Activated CD8-positive, alpha-beta T cell treated with anti-CD3 and anti-CD28 coated beads for 36 hours (primary cell): ENCODE results near the gene CFAP97. TPM values are rescaled to one million over a fixed set of nuclear protein-coding genes. Genes with fewer than 3 reads are reported as not detected.

Experiments used
- ATAC-seq: fragments of 200-7000 bp; cut with Tn5 transposase; one replicate; pipeline ENCODE4 v1.10.0; 2021; ENCODE audit warnings: mild to moderate bottlenecking, moderate library complexity
- CTCF ChIA-PET: fragments of 350-600 bp; sonication (Branson Sonifier 250); formaldehyde crosslinking; loops from one replicate; lab custom pipeline; 2021; ENCODE audit warnings: antibody characterized with exemption; lab: Charles Lee
- POLR2A ChIA-PET: fragments of 350-600 bp; sonication (Branson Sonifier 250); formaldehyde crosslinking; loops from one replicate; lab custom pipeline; 2021; ENCODE audit warnings: antibody characterized with exemption; lab: Charles Lee
- DNase-seq: peaks from one replicate; pipeline ENCODE4 v3.0.0-alpha.2; 2020
- H3K27ac Mint-ChIP-seq: one replicate; pipeline ENCODE4 v1.8.0; 2021; ENCODE audit warnings: mild to moderate bottlenecking, mixed read lengths
- H3K27me3 Mint-ChIP-seq: one replicate; pipeline ENCODE4 v1.8.0; 2021; ENCODE audit warnings: mixed read lengths
- H3K36me3 Mint-ChIP-seq: one replicate; pipeline ENCODE4 v1.8.0; 2021; ENCODE audit warnings: low read depth, mixed read lengths
- H3K4me1 Mint-ChIP-seq: one replicate; pipeline ENCODE4 v1.8.0; 2021; ENCODE audit warnings: low read depth, mixed read lengths
- H3K4me3 Mint-ChIP-seq: one replicate; pipeline ENCODE4 v1.8.0; 2021; ENCODE audit warnings: mild to moderate bottlenecking, moderate library complexity, mixed read lengths
- H3K9me3 Mint-ChIP-seq: one replicate; pipeline ENCODE4 v1.8.0; 2021; ENCODE audit warnings: mixed read lengths
- intact Hi-C: fragments of 100-400 bp; cut with micrococcal nuclease; formaldehyde crosslinking; loops from one replicate; pipeline ENCODE4 v1.10.0; 2022
- total RNA-seq, 2 experiments: library from RNA; stranded (reverse); gene quantifications; one replicate each; pipeline ENCODE4 v1.2.3, GENCODE V29; 2021
- TF ChIP-seq, protein P1 (sequence below): fragments of 200-600 bp; IDR thresholded peaks from one replicate; pipeline ENCODE4 v1.8.0; 2022; ENCODE audit warnings: antibody characterized with exemption, mild to moderate bottlenecking

Gene CFAP97
- total RNA-seq, 2 experiments from 2014 or later = 48.5 to 50.3 TPM

GRCh38 chr4:185138161-185138560 is 65.6 kb downstream of the CFAP97 start:
- CTCF ChIA-PET = no interaction called here
- intact Hi-C loops = loop anchor here (10.0 kb wide), 1 partner anchor 133 kb away; no protein-coding TSS in a partner anchor
- H3K9me3 Mint-ChIP-seq = no peaks in the 10 kb centered on the region
- no peaks in the 10 kb centered on the region for H3K36me3 Mint-ChIP-seq
- H3K27me3 Mint-ChIP-seq = peaks cover 3% of the 10 kb centered on the region
- no peak overlapping the region for H3K4me3 Mint-ChIP-seq
- TF ChIP-seq, protein P1, sequence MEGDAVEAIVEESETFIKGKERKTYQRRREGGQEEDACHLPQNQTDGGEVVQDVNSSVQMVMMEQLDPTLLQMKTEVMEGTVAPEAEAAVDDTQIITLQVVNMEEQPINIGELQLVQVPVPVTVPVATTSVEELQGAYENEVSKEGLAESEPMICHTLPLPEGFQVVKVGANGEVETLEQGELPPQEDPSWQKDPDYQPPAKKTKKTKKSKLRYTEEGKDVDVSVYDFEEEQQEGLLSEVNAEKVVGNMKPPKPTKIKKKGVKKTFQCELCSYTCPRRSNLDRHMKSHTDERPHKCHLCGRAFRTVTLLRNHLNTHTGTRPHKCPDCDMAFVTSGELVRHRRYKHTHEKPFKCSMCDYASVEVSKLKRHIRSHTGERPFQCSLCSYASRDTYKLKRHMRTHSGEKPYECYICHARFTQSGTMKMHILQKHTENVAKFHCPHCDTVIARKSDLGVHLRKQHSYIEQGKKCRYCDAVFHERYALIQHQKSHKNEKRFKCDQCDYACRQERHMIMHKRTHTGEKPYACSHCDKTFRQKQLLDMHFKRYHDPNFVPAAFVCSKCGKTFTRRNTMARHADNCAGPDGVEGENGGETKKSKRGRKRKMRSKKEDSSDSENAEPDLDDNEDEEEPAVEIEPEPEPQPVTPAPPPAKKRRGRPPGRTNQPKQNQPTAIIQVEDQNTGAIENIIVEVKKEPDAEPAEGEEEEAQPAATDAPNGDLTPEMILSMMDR = no peak
- DNase-seq (no peak), ATAC-seq (no peak)
- peaks cover 5% of the 10 kb centered on the region for H3K4me1 Mint-ChIP-seq
- POLR2A ChIA-PET = no interaction called here
- no peak overlapping the region for H3K27ac Mint-ChIP-seq

GRCh38 chr4:185137233-185137925 is 66.4 kb downstream of the CFAP97 start:
- Mint-ChIP-seq H3K27me3 (peaks cover 3% of the 10 kb centered on the region), H3K27ac (no peak overlapping the region), H3K4me3 (no peak overlapping the region), H3K9me3 (no peaks in the 10 kb centered on the region), H3K36me3 (no peaks in the 10 kb centered on the region), H3K4me1 (peaks cover 2% of the 10 kb centered on the region)
- no peak for DNase-seq
- intact Hi-C loops = loop anchor here (10.0 kb wide), 1 partner anchor 133 kb away; no protein-coding TSS in a partner anchor
- no peak for ATAC-seq
- ChIA-PET CTCF (interaction anchor here (0.8 to 4.6 kb wide), 4 partner anchors 9 to 97 kb away, joined by 3 to 54 read pairs (median 4); no protein-coding TSS in a partner anchor), POLR2A (no interaction called here)
- TF ChIP-seq, protein P1 = no peak

GRCh38 chr4:185134307-185134869 is 69.4 kb downstream of the CFAP97 start:
- H3K4me3 Mint-ChIP-seq = no peak overlapping the region
- no peaks in the 10 kb centered on the region for H3K9me3 Mint-ChIP-seq
- DNase-seq (no peak), ATAC-seq (peak; percentile 80)
- H3K4me1 Mint-ChIP-seq = no peaks in the 10 kb centered on the region
- ChIA-PET POLR2A (no interaction called here), CTCF (interaction anchor here (0.5 to 4.6 kb wide), 32 partner anchors 9 to 389 kb away, joined by 3 to 54 read pairs (median 4); partner anchors contain the start of gene SLC25A4)
- peaks cover 12% of the 10 kb centered on the region for H3K27me3 Mint-ChIP-seq
- no peaks in the 10 kb centered on the region for H3K36me3 Mint-ChIP-seq
- H3K27ac Mint-ChIP-seq = no peak overlapping the region
- TF ChIP-seq, protein P1 = peak; percentile 80
- intact Hi-C loops = loop anchor here (2.0 to 10.0 kb wide), 2 partner anchors 94 to 130 kb away; no protein-coding TSS in a partner anchor

DNA sequence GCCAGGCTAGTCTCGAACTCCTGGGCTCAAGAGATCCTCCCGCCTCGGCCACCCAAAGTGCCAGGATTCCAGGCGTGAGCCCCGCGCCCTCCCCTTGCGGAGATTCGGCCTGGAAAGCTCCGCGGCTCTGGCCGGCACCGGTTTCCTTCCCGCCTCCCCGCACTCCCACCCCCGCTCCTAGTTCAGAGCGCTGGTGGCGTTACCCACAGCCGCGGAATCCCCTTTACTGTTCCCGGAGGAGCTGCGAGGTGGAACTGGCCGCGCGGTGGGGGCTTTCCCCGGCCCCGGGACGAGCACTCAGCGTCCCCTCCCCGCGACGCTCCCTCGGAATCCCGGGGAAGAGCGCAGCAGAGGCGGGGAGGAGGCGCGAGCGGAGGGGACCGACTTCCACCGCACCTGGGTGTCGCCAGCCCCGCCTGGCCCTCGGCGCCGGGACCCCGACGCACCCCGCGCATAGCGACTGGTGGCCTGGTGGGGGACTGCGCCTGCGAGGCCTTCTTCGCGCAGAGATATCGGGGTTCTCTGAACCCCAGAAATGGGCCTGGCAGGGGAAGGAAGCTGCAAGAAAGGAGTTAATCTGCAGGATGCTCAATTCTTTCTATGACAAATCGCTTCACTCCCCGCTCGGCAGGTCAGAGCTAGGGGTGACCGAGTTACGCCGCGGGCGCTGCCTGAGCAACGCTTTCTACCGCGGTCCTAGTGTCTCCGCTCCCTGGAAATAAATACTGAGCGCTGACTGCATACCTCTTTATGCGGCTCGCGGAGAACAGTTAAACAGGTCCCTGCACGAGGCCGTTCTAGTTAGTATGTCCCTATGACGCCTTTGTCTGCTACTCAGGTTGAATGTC is 75.3 kb downstream of the CFAP97 start:
- intact Hi-C loops = no loop called here
- DNase-seq (peak; percentile 31), ATAC-seq (peak; percentile 74)
- Mint-ChIP-seq H3K27me3 (peaks cover 33% of the 10 kb centered on the region), H3K27ac (no peak overlapping the region), H3K36me3 (no peaks in the 10 kb centered on the region), H3K4me3 (peak overlapping the region; percentile 61), H3K9me3 (no peaks in the 10 kb centered on the region), H3K4me1 (peaks cover 6% of the 10 kb centered on the region)
- TF ChIP-seq, protein P1 = peak; percentile 42
- ChIA-PET POLR2A (interaction anchor here (1.0 kb wide), 1 partner anchor 15 kb away, joined by 3 read pairs; the partner anchor contains the start of gene SLC25A4), CTCF (interaction anchor here (1.3 to 2.8 kb wide), 3 partner anchors 8 to 87 kb away, joined by 4 to 9 read pairs (median 5); no protein-coding TSS in a partner anchor)
